Measurements from ENCODE around the gene TRRAP. TPM values are rescaled to one million over a fixed set of nuclear protein-coding genes. Genes with fewer than 3 reads are reported as not detected.

The TRRAP gene
- total RNA-seq, result 15.2 and 22.5 TPM in 2 replicates

DNA sequence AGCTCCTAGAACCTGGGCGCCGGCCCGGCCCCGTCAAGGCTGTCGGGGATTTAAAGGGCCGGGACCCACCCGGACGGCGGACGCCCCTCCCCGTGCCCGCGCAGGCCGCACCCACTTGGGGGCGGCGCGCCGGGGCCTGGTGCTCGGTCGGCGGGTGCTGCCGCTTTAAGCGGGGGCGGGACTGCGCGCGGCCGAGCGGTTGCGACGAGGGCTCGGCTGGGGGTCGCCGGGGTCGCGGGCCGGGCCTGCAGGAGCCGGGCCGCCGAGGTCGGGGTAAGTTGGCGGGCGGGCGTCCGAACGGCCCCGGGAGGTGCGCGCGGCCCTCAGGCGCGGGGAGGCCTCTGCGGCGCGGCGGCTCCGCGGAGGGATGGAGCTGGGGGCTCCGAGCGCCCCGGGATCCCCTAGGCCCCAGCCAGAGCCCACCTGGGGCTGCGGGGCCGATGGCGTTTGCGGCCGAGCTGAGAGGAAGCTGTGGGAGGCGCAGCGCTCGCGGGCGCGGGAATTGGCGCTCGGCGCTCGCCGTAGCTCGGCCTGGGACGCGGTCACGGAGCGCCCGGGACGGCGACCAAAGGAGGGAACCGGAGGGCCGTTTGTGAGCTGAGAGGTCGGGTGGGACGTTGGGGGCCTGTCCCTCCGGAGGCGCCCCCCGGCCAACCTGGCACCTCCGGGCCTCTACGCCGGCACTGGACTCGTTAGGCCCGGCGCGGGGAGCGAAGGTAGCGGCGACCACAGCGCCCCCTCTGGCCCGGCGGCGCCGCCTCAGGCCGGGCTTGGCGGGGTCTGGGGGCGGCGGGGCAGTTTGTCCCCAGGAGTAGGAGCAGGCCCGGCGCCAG lies at the start of gene TRRAP:
Gene TRRAP, plus strand, starts transcription at position 168 of the 833 bp plus-strand sequence. CDS start 2,619 bp downstream, outside the sequence.

GRCh38 chr7:98869597-98870120 lies 8.7 kb upstream of the TRRAP start, which contains the start of gene TMEM130:
TSS of gene TMEM130 (minus strand) at chr7:98870014. CDS start at chr7:98869861, 153 bp downstream.

Other genes with a start within 250 kb of the TRRAP start
- gene TMEM130, start 8.5 kb upstream of the TRRAP start, total RNA-seq, result not detected in 2 replicates